ENCODE results near the gene OSBPL3.
A peak's percentile ranks its signal among the peaks of the same experiment; 100 is the strongest.

Gene OSBPL3

DNA sequence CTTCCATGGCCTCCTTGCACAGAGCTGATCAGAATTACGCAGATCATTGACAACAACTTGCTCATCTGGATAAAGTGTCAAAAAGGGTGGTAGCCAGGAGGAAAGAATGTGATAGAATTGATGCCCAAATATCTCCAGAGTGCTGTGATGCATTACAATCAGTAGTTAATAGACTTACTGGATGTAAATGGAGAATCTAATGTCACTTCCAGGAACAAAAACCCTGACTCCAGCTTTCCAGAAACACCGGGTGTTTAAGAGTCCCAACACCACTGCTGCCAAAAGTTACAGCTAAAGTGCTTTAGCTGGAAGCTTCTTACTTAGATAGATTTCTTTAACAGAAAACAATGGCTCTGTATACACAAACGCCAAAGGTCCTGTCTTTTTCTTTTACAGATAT is 25.7 kb upstream of the OSBPL3 start:
- in situ Hi-C loops (cut with MboI; ENCODE audit: low sequenced_read_pairs) = no loop called here
- Histone ChIP-seq H3K4me1 (no peaks in the 10 kb centered on the region), H3K27me3 (ENCODE audit: low read depth) (peaks cover 5% of the 10 kb centered on the region; the same call in 1 of the 2 replicates), H3K4me3 (no peak overlapping the region), H3K9me3 (no peaks in the 10 kb centered on the region), H3K36me3 (replicated peaks) (no peaks in the 10 kb centered on the region)
- DNase-seq (ENCODE audit: low spot score in 2 of 2) = no peak

GRCh38 chr7:25002786-25003185 is 22.8 kb upstream of the OSBPL3 start:
- H3K9me3 ChIP-seq = no peaks in the 10 kb centered on the region
- H3K4me3 ChIP-seq = no peak overlapping the region
- peaks cover 5% of the 10 kb centered on the region; the same call in 1 of the 2 replicates for H3K27me3 ChIP-seq (ENCODE audit: low read depth)
- H3K36me3 ChIP-seq (replicated peaks) = no peaks in the 10 kb centered on the region
- in situ Hi-C loops (cut with MboI; ENCODE audit: low sequenced_read_pairs) = no loop called here
- no peak for DNase-seq (ENCODE audit: low spot score in 2 of 2)
- no peaks in the 10 kb centered on the region for H3K4me1 ChIP-seq

- H3K27me3 ChIP-seq (ENCODE audit: low read depth) = no peaks in the 10 kb centered on the region
- in situ Hi-C loops (cut with MboI; ENCODE audit: low sequenced_read_pairs) = no loop called here
- no peaks in the 10 kb centered on the region for H3K4me1 ChIP-seq
- no peak for DNase-seq (ENCODE audit: low spot score in 2 of 2)
- no peaks in the 10 kb centered on the region for H3K36me3 ChIP-seq (replicated peaks)
- no peaks in the 10 kb centered on the region for H3K9me3 ChIP-seq
- no peak overlapping the region for H3K4me3 ChIP-seq
Observed at GRCh38 chr7:24995466-24995865, 15.5 kb upstream of the OSBPL3 start.

DNA sequence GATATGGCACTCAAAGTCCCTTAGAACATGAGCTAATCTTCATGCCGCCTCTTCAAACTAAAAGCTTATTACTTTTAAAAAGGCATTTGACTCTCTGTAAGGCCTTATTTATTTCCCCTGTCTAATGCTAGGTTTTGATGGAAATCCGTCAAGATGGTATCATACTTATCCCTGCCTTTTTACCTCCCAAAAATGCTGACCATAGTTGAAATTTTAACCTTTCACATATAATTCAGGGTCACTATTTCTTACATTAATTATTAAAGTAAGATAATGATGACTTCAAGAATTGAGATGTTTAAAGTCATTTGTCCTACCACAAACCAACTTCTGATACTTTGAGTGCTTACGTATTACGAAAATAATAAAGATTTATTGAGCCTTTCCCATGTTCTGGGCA is 12.3 kb upstream of the OSBPL3 start:
- no peak overlapping the region for H3K4me3 ChIP-seq
- H3K27me3 ChIP-seq (ENCODE audit: low read depth) = no peaks in the 10 kb centered on the region; the same call in 1 of the 2 replicates
- in situ Hi-C loops (cut with MboI; ENCODE audit: low sequenced_read_pairs) = no loop called here
- H3K9me3 ChIP-seq = no peaks in the 10 kb centered on the region
- DNase-seq (ENCODE audit: low spot score in 2 of 2) = no peak
- no peaks in the 10 kb centered on the region for H3K36me3 ChIP-seq (replicated peaks)
- no peaks in the 10 kb centered on the region for H3K4me1 ChIP-seq

GRCh38 chr7:24991353-24991752 is 11.4 kb upstream of the OSBPL3 start:
- H3K4me3 ChIP-seq = no peak overlapping the region
- DNase-seq (ENCODE audit: low spot score in 2 of 2) = no peak
- no peaks in the 10 kb centered on the region for H3K36me3 ChIP-seq (replicated peaks)
- no peaks in the 10 kb centered on the region for H3K9me3 ChIP-seq
- H3K27me3 ChIP-seq (ENCODE audit: low read depth) = no peaks in the 10 kb centered on the region; the same call in 1 of the 2 replicates
- no peaks in the 10 kb centered on the region for H3K4me1 ChIP-seq
- in situ Hi-C loops (cut with MboI; ENCODE audit: low sequenced_read_pairs) = no loop called here

DNA sequence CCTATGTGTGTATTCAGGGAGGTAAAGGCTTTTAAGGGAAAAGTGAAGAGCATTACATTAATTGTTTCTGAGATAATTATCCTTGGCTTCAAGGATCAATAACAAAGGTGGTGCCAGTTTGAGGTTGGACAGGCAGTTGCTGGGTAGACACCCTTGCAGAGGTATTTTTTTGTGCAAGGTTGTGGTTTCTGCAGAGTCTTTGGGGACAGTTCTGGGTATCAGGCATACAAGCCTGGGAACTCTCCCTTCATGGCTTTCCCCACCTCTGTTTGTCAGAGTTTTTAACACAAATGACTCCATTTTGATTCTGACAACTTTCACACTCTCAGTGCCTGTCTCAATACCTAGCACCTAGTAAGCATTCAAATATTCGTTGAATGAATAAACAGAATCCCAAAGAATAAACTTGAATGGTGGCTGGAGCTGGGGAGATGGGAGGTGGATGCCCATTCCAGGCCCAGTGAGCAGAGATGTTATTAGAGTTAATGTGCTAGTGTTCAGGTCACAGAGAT is 7.4 kb upstream of the OSBPL3 start:
- H3K4me1 ChIP-seq = no peaks in the 10 kb centered on the region
- no peaks in the 10 kb centered on the region for H3K9me3 ChIP-seq
- H3K4me3 ChIP-seq = no peak overlapping the region
- in situ Hi-C loops (cut with MboI; ENCODE audit: low sequenced_read_pairs) = no loop called here
- no peak for DNase-seq (ENCODE audit: low spot score in 2 of 2)
- H3K27me3 ChIP-seq (ENCODE audit: low read depth) = no peaks in the 10 kb centered on the region; the same call in 1 of the 2 replicates
- H3K36me3 ChIP-seq (replicated peaks) = no peaks in the 10 kb centered on the region

- no peak overlapping the region for H3K4me3 ChIP-seq
- peaks cover 11% of the 10 kb centered on the region for H3K4me1 ChIP-seq
- in situ Hi-C loops (cut with MboI; ENCODE audit: low sequenced_read_pairs) = no loop called here
- peak; percentile 20 to 44 for DNase-seq (ENCODE audit: low spot score in 2 of 2)
- H3K27me3 ChIP-seq (ENCODE audit: low read depth) = no peaks in the 10 kb centered on the region; the same call in 1 of the 2 replicates
- no peaks in the 10 kb centered on the region for H3K36me3 ChIP-seq (replicated peaks)
- H3K9me3 ChIP-seq = no peaks in the 10 kb centered on the region
Observed at GRCh38 chr7:24982917-24983316, 2.9 kb upstream of the OSBPL3 start.

DNA sequence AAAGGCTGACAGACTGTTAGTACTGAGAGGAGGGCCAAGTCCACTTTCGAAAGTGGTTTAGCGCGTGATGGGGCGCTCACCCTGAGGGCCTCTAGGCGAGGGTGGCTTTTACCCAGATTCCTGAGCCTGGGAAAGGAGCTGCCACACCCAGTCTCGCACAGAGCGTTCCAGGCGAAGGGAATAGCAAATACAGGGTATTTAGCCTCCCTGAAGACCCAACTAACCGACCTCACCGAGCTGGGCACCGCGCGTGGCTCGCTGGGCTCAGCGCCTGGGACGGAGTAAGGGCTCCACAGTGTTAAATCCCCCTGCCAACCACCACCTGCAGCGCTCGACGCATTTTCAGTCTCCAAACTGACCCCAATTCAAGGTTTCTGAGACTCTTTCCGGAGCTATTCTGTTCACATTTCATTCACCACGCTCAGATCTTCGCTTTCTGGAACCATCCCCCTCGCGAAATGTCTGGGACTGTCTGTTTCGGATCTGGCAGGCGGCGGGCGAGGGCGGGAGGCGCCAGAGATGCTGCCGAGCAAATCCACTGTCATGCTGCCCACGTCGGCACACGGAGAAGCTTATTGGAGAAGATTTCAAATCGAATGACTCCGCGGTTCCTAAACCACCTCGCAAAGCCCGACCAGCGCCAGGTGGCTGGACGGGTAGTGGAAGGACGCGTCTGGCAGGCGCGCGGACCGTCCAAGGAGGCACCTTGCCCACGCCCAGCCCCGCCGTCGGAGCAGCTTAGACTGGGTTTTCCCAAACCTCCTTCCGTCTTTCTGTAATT is 1.4 kb upstream of the OSBPL3 start:
- Histone ChIP-seq H3K4me3 (peak overlapping the region; percentile 15), H3K4me1 (peaks cover 16% of the 10 kb centered on the region), H3K27me3 (ENCODE audit: low read depth) (no peaks in the 10 kb centered on the region), H3K9me3 (no peaks in the 10 kb centered on the region), H3K36me3 (replicated peaks) (no peaks in the 10 kb centered on the region)
- peak in 1 of 2 experiments; percentile 42 for DNase-seq (ENCODE audit: low spot score in 2 of 2)
- in situ Hi-C loops (cut with MboI; ENCODE audit: low sequenced_read_pairs) = no loop called here

DNA sequence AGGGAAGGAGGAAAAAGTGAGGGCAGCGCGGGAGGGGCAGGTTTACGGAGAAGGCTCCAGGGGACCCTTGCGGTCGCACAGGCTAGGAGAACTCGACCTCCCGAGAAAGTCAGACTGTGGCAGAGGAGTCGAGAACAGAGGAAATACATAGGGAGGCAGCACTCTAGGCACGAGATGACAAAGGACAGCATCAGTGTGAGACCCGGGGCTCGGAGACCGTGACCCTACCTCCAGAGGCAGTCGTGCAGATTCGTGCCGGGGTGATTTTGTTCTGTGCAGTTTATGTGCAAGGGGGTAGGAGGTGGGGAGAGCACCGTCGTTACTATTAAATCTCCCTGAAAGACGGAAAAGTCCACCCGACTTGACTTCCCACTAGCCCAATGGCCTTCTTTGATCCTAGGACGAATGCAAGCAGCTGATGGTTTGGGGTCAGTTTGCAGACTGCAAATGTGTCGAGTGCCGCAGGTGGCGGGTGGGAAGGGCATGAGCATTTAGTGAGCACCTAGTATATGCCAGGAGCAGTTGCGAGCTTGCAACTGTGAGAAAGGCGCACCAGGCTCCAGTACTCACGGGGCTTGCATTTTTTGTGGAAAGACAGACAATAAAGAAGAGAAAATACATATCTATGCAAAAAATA is 674 bp upstream of the OSBPL3 start:
- H3K4me1 ChIP-seq = peaks cover 24% of the 10 kb centered on the region
- H3K36me3 ChIP-seq (replicated peaks) = no peaks in the 10 kb centered on the region
- no peaks in the 10 kb centered on the region for H3K9me3 ChIP-seq
- in situ Hi-C loops (cut with MboI; ENCODE audit: low sequenced_read_pairs) = no loop called here
- DNase-seq (ENCODE audit: low spot score in 2 of 2) = no peak
- no peaks in the 10 kb centered on the region for H3K27me3 ChIP-seq (ENCODE audit: low read depth)
- H3K4me3 ChIP-seq = peak overlapping the region; percentile 81

GRCh38 chr7:24979470-24979862 is 512 bp downstream of the OSBPL3 start:
- peaks cover 26% of the 10 kb centered on the region for H3K4me1 ChIP-seq
- H3K27me3 ChIP-seq (ENCODE audit: low read depth) = no peaks in the 10 kb centered on the region
- in situ Hi-C loops (cut with MboI; ENCODE audit: low sequenced_read_pairs) = no loop called here
- peak overlapping the region; percentile 81 for H3K4me3 ChIP-seq
- H3K36me3 ChIP-seq (replicated peaks) = no peaks in the 10 kb centered on the region
- peak; percentile 42 to 72 for DNase-seq (ENCODE audit: low spot score in 2 of 2)
- H3K9me3 ChIP-seq = no peaks in the 10 kb centered on the region

DNA sequence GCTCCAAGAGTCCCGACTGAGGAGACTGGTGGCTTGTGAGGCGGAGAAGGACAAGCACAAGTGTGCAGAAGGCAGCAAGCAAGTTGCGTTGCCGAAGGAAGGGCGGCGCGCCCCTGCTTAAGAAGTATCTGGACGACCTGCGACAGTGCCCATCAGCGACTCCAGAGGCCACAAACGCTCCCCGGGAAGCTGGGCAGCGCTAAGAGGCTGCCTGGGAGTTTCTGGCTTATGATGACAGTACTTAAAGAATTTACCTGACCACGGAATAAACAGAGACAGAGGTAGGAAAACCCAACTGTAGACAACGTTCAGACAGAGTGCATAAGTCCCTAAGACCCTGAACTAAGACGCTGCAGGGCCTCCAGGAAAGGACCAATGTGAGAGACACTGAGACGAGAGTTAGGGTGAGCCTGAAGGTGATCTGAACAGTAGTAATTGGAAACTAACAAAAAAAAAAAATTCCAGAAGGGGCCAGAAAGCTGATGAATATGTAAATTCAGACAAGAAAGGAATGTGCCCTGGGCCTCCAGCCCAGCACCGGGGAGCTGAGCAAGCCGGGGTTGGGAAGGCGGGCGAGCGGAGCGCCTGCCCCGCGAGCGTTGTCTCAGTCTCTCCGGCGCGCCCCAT is 1.0 kb downstream of the OSBPL3 start:
- H3K4me1 ChIP-seq = peaks cover 26% of the 10 kb centered on the region
- peak; percentile 23 to 53 for DNase-seq (ENCODE audit: low spot score in 2 of 2)
- no peaks in the 10 kb centered on the region for H3K36me3 ChIP-seq (replicated peaks)
- H3K4me3 ChIP-seq = peak overlapping the region; percentile 81
- H3K27me3 ChIP-seq (ENCODE audit: low read depth) = no peaks in the 10 kb centered on the region
- in situ Hi-C loops (cut with MboI; ENCODE audit: low sequenced_read_pairs) = no loop called here
- no peaks in the 10 kb centered on the region for H3K9me3 ChIP-seq

GRCh38 chr7:24975644-24976260 is 4.2 kb downstream of the OSBPL3 start:
- no peaks in the 10 kb centered on the region for H3K36me3 ChIP-seq (replicated peaks)
- H3K9me3 ChIP-seq = no peaks in the 10 kb centered on the region
- in situ Hi-C loops (cut with MboI; ENCODE audit: low sequenced_read_pairs) = no loop called here
- no peaks in the 10 kb centered on the region for H3K27me3 ChIP-seq (ENCODE audit: low read depth)
- peaks cover 17% of the 10 kb centered on the region for H3K4me1 ChIP-seq
- DNase-seq (ENCODE audit: low spot score in 2 of 2) = peak in 1 of 2 experiments; percentile 18
- no peak overlapping the region for H3K4me3 ChIP-seq

GRCh38 chr7:24975172-24975571 is 4.8 kb downstream of the OSBPL3 start:
- peaks cover 17% of the 10 kb centered on the region for H3K4me1 ChIP-seq
- no peaks in the 10 kb centered on the region for H3K27me3 ChIP-seq (ENCODE audit: low read depth)
- H3K4me3 ChIP-seq = no peak overlapping the region
- in situ Hi-C loops (cut with MboI; ENCODE audit: low sequenced_read_pairs) = no loop called here
- H3K36me3 ChIP-seq (replicated peaks) = no peaks in the 10 kb centered on the region
- DNase-seq (ENCODE audit: low spot score in 2 of 2) = no peak
- no peaks in the 10 kb centered on the region for H3K9me3 ChIP-seq

Measured in HAP-1 (cell line).